Activated naive CD4-positive, alpha-beta T cell treated with anti-CD3 and anti-CD28 coated beads, Interleukin-2, amount 50 U/mL, for 72 hours (primary cell): ENCODE results near the gene MDC1. TPM values are rescaled to one million over a fixed set of nuclear protein-coding genes. Genes with fewer than 3 reads are reported as not detected.

ENCODE experiments used
- ATAC-seq, 2 donors: fragments of 150-1000 bp; cut with Tn5 transposase; 2 replicates each; pipeline ENCODE4 v1.10.0; 2021; ENCODE audit warnings: mild to moderate bottlenecking in 2 of 2, moderate library complexity in 2 of 2
- DNase-seq, 2 donors: peaks; one replicate each; pipeline ENCODE4 v3.0.0; 2021 to 2022; ENCODE audit warnings: low spot score in 2 of 2
- H3K27ac Mint-ChIP-seq, 2 donors: one replicate each; pipeline ENCODE4 v1.8.0; 2022; ENCODE audit warnings: mild to moderate bottlenecking in 2 of 2, mixed read lengths in 2 of 2
- H3K36me3 Mint-ChIP-seq, 2 donors: one replicate each; pipeline ENCODE4 v1.8.0; 2022; ENCODE audit warnings: mixed read lengths in 2 of 2
- H3K9me3 Mint-ChIP-seq, 2 donors: one replicate each; pipeline ENCODE4 v1.8.0; 2022; ENCODE audit warnings: mixed read lengths in 2 of 2
- total RNA-seq, 2 donors: library from RNA; stranded (reverse); gene quantifications; one replicate each; pipeline ENCODE4 v1.2.3, GENCODE V29; 2022

The MDC1 gene
- total RNA-seq, 2 donors from 2014 or later: 84.2 to 127 TPM

GRCh38 chr6:30749554-30750378 lies 32.7 kb upstream of the MDC1 start:
- Mint-ChIP-seq H3K36me3 (no peaks in the 10 kb centered on the region), H3K27ac (peak overlapping the region in 1 of 2 donors; percentile 14), H3K9me3 (no peaks in the 10 kb centered on the region)
- no peak for DNase-seq
- peak in 1 of 2 donors; percentile 49 for ATAC-seq

- peaks cover 1 to 3% of the 10 kb centered on the region in 2 donors for H3K36me3 Mint-ChIP-seq
- peak overlapping the region in 1 of 2 donors; percentile 14 for H3K27ac Mint-ChIP-seq
- DNase-seq (no peak), ATAC-seq (no peak)
- H3K9me3 Mint-ChIP-seq: no peaks in the 10 kb centered on the region
Observed at GRCh38 chr6:30748851-30749540, 31.9 kb upstream of the MDC1 start.

GRCh38 chr6:30747902-30748769 lies 31.1 kb upstream of the MDC1 start:
- Mint-ChIP-seq H3K9me3 (no peaks in the 10 kb centered on the region), H3K36me3 (peaks cover 10 to 12% of the 10 kb centered on the region in 2 donors), H3K27ac (no peak overlapping the region)
- ATAC-seq: no peak
- DNase-seq: no peak

- H3K27ac Mint-ChIP-seq: no peak overlapping the region
Observed at GRCh38 chr6:30747300-30747687, 30.2 kb upstream of the MDC1 start.

GRCh38 chr6:30744054-30744805 lies 27.1 kb upstream of the MDC1 start, which contains the start of gene IER3:
Gene IER3, minus strand, starts transcription at chr6:30744547. Its CDS starts 29 bp downstream, at chr6:30744518.
- no peaks in the 10 kb centered on the region for H3K9me3 Mint-ChIP-seq
- peaks cover 41 to 43% of the 10 kb centered on the region in 2 donors for H3K36me3 Mint-ChIP-seq
- peak within 1 kb of the TSS; percentile 95 to 97 for H3K27ac Mint-ChIP-seq
- peak; percentile 82 to 94 for DNase-seq
- peak; percentile 50 to 62 for ATAC-seq

More at GRCh38 chr6:30747300-30747687, 30.2 kb upstream of the MDC1 start:
- ATAC-seq (no peak), DNase-seq (no peak)
- Mint-ChIP-seq H3K36me3 (peaks cover 13 to 16% of the 10 kb centered on the region in 2 donors), H3K9me3 (no peaks in the 10 kb centered on the region)

GRCh38 chr6:30743099-30744053 lies 26.3 kb upstream of the MDC1 start:
- Mint-ChIP-seq H3K9me3 (no peaks in the 10 kb centered on the region), H3K36me3 (peaks cover 49 to 51% of the 10 kb centered on the region in 2 donors), H3K27ac (peak overlapping the region; percentile 95 to 97)
- DNase-seq: peak in 1 of 2 donors; percentile 52
- peak; percentile 5 to 45 for ATAC-seq

GRCh38 chr6:30742316-30743098 lies 25.4 kb upstream of the MDC1 start, which contains the start of gene FLOT1:
Gene FLOT1, minus strand, starts transcription at chr6:30742687. Its CDS starts 498 bp downstream, at chr6:30742189.
- no peaks in the 10 kb centered on the region for H3K9me3 Mint-ChIP-seq
- peaks cover 51 to 58% of the 10 kb centered on the region in 2 donors for H3K36me3 Mint-ChIP-seq
- DNase-seq (peak; percentile 93 to 98), ATAC-seq (peak; percentile 72 to 79)
- H3K27ac Mint-ChIP-seq: peak within 1 kb of the TSS; percentile 97 to 99

GRCh38 chr6:30741789-30742315 lies 24.8 kb upstream of the MDC1 start:
- peaks cover 57 to 64% of the 10 kb centered on the region in 2 donors for H3K36me3 Mint-ChIP-seq
- DNase-seq (no peak), ATAC-seq (peak in 1 of 2 donors; percentile 4)
- peak overlapping the region; percentile 97 to 99 for H3K27ac Mint-ChIP-seq
- no peaks in the 10 kb centered on the region for H3K9me3 Mint-ChIP-seq

GRCh38 chr6:30741063-30741779 lies 24.1 kb upstream of the MDC1 start:
- no peaks in the 10 kb centered on the region for H3K9me3 Mint-ChIP-seq
- ATAC-seq (no peak), DNase-seq (no peak)
- peak overlapping the region; percentile 97 to 99 for H3K27ac Mint-ChIP-seq
- H3K36me3 Mint-ChIP-seq: peaks cover 62 to 70% of the 10 kb centered on the region in 2 donors

- ATAC-seq (no peak), DNase-seq (no peak)
- Mint-ChIP-seq H3K9me3 (no peaks in the 10 kb centered on the region), H3K27ac (peak overlapping the region; percentile 97 to 99), H3K36me3 (peaks cover 67 to 75% of the 10 kb centered on the region in 2 donors)
Observed at GRCh38 chr6:30740540-30740870, 23.4 kb upstream of the MDC1 start.

GRCh38 chr6:30738532-30738931 lies 21.5 kb upstream of the MDC1 start:
- DNase-seq: no peak
- Mint-ChIP-seq H3K9me3 (no peaks in the 10 kb centered on the region), H3K36me3 (peaks cover 66 to 78% of the 10 kb centered on the region in 2 donors), H3K27ac (no peak overlapping the region)
- ATAC-seq: no peak

GRCh38 chr6:30735668-30736314 lies 18.7 kb upstream of the MDC1 start:
- no peak for DNase-seq
- peak; percentile 49 to 61 for ATAC-seq

More at GRCh38 chr6:30735668-30736314, 18.7 kb upstream of the MDC1 start:
- Mint-ChIP-seq H3K27ac (peak overlapping the region; percentile 78 to 94), H3K36me3 (peaks cover 46 to 69% of the 10 kb centered on the region in 2 donors), H3K9me3 (no peaks in the 10 kb centered on the region)
